Measurements from ENCODE around the gene MTG1.
"Not testable (repeated sequence)": the region's sequence is repeated elsewhere in the genome, so short reads cannot be mapped to it uniquely, and the experiment has no call there.

MTG1 gene

GRCh38 chr10:133401981-133402725 is 8.2 kb downstream of the MTG1 start:
- DNase-seq = no peak

GRCh38 chr10:133403359-133403758 is 9.4 kb downstream of the MTG1 start:
- DNase-seq = no peak

DNA sequence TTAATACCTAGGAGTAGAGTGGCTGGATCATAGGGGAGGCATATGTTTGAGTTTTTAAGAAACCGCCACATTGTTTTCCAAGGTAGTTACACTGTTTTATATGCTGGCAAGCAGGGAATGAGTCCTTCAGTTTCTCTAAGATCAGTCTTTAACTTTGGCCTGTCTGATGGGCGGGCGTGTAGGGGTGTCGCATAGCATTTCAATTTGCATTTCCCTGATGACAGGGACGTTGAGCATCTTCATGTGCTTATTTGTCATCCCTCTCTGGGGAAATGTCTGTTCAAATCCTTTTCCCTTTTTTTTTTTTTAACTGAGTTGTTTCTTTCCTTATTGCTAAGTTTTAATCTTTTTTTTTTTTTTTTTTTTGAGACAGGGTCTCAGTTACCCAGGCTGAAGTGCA is 9.8 kb downstream of the MTG1 start:
- no peak for DNase-seq

DNA sequence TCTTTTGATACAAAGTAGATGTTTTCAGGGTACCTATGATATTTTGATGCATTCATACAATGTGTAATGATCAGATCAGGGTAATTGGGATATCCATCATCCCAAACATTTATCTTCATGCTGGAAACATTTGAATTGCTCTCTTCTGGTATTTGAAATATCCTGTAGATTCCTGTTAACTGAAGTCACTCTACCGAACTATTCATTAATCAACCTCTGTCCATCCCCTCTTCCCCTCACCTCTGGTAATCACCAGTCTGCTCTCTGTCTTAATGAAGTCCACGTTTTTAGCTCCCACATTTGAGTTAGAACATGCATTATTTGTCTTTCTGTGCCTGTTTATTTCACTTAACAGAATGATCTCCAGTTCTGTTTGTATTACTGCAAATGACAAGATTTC is 11.3 kb downstream of the MTG1 start:
- DNase-seq = no peak

- DNase-seq = no peak
Observed at GRCh38 chr10:133405844-133406527, 12.0 kb downstream of the MTG1 start.

- DNase-seq = no peak
Observed at GRCh38 chr10:133411523-133412380, 17.8 kb downstream of the MTG1 start.

DNA sequence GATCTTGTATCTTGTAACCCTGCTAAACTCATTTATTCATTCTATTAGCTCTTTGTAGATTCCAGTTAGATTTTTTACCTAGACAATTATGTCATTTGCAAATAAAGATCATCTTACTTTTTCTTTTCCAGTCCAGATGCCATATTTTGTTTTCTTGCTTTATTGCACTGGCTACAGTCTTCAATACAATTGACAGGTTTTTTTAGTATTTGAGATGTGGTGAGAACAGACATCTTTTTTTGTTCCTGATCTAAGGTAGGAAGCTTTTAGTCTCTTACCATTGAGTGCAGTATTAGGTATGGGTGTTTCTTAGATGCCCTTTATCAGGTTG is 18.4 kb downstream of the MTG1 start:
- no peak for DNase-seq

- DNase-seq = not testable (repeated sequence)
Observed at GRCh38 chr10:133414401-133414800, 20.4 kb downstream of the MTG1 start.

DNA sequence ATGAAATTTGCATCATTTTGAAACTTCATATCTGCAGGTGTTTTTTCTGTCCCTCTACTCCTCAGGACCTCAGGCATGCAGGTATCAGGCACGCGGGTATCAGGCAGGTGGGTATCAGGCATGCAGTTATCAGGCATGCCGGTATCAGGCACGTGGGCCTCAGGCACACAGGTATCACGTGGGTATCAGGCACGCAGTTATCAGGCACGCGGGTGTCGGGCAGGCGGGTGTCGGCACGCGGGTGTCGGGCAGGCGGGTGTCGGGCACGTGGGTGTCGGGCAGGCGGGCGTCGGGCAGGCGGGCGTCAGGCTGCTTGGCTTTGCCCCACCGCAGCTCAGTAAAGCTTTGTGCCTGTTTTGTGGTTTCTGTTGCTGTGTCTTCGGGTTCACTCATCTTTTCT is 21.8 kb downstream of the MTG1 start:
- DNase-seq = no peak

DNA sequence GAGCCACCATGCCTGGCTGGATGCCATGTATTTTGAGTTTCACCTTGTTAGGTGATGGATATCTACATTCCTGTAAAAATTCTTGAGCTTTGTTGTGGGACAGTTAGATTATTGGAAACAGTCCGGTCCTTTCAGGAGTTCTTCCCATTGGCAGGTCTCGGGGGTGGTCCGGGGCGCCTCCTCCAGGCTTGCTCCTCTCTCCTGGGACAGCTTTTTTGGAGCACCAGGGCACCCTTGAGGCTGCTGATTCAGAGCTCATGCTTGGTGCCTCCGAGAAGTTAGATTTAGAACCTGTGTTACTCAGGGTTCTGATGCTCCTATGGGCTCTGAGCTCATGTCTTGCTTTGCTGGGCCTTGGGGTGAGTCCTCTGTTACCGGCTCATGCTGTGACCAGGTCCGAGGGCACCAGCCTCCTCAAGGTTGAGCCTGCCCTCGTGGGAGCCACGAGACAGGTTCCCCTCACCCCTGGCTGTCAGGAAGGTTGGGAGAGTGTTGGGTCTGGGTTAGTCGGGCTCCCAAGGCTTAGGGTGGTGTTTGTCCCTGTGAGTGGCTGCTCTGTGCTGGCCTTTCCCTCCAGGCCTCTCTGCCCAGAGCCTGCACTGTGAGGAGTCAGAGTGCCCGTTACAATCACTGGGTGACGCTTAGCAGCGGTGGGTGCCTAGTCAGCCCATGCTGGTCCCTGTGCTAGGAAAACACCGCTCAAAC is 24.5 kb downstream of the MTG1 start:
- DNase-seq = no peak

DNA sequence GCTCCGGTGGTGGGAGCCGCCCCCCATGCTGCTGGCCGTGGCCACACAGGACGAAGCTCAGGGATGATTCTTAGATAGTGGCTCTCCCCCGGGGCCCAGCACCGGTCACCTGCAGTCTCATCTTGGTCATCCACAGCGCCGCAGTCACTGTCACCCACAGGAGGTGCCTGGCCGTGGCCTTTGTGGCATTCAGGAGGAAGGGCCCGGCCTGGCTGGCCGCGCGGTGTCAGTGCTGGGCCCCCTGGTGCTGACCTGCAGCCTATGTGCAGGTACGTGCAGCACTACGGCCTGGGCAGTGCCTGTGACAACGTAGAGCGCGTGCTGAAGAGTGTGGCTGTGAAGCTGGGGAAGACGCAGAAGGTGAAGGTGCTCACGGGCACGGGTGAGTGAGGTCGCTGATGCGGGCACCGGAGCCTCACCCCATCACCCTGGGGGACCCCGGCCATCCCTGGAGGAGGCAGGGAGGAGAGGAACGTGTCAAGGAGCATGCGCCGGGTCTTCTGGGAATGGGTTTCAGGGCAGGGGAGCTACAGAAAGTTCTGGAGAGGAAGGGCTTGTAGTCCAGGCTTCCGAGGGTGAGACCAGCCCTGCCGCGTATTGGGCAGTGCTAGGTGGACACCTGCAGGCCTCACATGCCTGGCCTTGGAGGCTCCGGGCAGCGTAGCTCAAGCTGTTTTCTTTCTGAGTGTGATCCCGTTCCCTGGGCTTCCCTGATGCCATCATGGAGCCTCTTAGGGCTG is 25.4 kb downstream of the MTG1 start:
- no peak for DNase-seq

GRCh38 chr10:133420028-133420427 is 26.1 kb downstream of the MTG1 start:
- no peak for DNase-seq

GRCh38 chr10:133420579-133420978 is 26.6 kb downstream of the MTG1 start:
- DNase-seq = no peak

DNA sequence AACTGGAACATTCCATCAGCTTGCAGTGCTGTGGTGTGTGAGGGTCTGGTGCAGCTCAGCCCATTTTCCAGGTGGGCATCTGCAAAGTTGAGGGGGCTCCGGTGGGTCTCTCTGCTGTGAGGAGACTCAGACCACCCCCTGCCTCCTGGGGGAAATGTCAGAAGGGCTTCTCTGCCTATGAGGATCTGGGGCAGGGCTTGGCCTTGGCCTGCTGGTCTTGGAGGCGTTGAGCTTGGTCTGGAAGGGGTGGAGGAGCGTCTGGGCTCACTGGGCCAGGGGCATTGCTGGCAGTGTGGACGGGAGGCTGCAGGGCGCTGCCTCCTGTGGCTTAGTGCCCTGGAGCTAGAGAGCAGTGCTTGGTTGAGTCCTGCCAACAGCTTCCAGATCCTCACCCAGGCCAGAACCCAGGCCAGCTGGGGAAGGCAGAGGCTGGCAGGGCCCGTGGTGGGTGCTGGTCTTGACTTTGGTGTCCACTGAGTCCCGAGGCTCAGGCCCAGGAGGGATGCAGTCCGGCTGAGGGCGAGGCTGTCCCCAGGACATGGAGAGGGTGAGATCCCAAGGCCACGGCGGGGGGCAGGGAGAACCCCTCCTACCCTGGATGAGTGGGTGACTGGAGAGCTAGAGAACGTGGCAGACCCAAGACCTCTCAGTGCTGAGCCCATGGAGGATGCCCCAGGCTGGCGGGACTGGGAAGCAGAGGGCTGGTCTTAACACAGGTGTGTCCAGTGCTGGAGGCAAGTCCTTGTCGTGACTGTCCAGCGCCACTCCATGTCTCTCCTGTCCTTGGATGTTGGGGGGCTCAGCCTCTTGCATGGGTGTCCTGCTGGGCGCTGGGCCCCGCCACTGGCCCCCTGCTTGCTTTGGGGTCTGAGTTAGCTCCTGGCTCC is 27.6 kb downstream of the MTG1 start:
- no peak for DNase-seq

- DNase-seq = no peak
Observed at GRCh38 chr10:133422223-133422806, 28.4 kb downstream of the MTG1 start.

DNA sequence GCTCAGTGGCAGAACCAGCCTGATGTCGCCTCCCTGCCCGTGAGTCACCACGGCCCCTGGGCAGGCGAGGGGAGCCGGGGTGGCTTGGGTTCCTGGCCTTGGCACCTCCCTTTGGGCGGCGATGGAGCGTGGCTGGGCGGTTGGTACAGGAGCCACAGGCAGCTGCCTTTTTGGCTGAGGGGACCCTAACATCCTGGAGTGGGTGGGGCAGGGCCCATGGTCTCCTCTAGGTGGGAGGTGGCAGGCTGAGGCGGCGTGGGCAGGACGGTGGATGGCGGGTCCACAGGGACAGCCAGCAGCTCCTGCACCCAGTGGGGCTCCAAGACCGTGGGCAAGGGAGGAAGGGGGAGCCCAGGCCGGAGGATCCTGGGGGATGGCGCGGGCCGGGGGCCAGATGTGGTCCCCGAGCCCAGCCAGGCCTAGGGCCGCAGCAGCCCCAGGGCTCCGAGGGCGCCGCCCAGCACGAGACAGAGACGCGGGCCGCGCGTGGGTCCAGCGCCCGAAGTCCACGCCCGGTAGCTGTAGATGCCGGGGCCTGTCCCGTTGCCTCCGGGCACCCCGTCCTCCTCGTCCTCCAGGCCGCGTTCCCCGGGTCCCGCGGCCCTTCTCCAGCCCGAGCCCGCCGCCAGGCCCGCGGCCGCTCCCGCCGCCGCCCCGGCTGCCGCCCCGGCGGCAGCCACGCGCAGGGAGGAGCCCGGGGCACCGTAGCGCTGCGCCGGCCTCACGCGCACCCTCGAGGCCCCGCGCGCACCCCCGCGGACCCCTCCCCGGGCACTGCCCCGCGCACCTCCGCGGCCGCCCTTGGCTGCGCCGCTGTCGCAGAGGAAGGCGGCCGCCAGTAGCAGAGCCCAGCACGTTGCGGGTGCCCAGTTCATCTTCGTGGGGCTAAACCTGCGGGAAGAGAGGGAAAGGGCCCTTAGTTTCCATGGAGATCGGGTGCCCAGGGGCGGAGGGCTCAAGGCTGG is 29.1 kb downstream of the MTG1 start:
- DNase-seq = no peak

GRCh38 chr10:133424102-133424501 is 30.1 kb downstream of the MTG1 start:
- DNase-seq = not testable (repeated sequence)

DNA sequence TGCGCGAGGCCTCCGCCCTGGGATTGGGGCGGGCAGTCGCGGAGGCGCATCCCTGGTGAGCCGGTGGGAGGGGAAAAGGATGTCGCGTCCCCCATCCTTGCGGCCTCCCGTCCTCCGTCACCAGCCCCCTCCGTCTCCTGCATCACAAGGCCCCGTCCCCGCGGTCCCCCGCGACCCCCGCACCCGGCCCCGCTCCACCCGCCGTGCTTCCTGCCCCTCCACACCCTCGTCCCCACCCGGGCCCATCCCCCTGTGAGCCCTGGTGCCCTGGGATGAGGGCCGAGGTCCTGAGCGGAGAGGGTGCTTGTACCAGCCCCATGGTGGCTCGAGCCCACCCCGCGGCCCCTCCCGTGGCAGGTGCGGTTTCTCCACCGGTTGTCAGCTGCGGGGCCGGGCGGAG is 30.6 kb downstream of the MTG1 start, which contains the start of gene SPRN:
TSS of gene SPRN (minus strand) at position 25 of the 400 bp plus-strand sequence. CDS start 944 bp downstream, outside the sequence.
- DNase-seq = not testable (repeated sequence)

GRCh38 chr10:133429571-133429970 is 35.6 kb downstream of the MTG1 start:
- not testable (repeated sequence) for DNase-seq

Data from NCI-H748 treated with DMSO at 0.1 percent for 48 hours (cell line).